ENCODE results near the gene FHIT.

GRCh38 chr3:59728587-59728908 is 1522.7 kb downstream of the FHIT start:
- TF ChIP-seq, protein P1, sequence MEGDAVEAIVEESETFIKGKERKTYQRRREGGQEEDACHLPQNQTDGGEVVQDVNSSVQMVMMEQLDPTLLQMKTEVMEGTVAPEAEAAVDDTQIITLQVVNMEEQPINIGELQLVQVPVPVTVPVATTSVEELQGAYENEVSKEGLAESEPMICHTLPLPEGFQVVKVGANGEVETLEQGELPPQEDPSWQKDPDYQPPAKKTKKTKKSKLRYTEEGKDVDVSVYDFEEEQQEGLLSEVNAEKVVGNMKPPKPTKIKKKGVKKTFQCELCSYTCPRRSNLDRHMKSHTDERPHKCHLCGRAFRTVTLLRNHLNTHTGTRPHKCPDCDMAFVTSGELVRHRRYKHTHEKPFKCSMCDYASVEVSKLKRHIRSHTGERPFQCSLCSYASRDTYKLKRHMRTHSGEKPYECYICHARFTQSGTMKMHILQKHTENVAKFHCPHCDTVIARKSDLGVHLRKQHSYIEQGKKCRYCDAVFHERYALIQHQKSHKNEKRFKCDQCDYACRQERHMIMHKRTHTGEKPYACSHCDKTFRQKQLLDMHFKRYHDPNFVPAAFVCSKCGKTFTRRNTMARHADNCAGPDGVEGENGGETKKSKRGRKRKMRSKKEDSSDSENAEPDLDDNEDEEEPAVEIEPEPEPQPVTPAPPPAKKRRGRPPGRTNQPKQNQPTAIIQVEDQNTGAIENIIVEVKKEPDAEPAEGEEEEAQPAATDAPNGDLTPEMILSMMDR (IDR thresholded peaks at IDR 0.05; ENCODE audit: poor library complexity) = no peak
- no peak for TF ChIP-seq EZH2 (IDR thresholded peaks at IDR 0.05; ENCODE audit: borderline replicate concordance)
- TF ChIP-seq EZH2phosphoT487 (IDR thresholded peaks at IDR 0.05; ENCODE audit: low read depth, severe bottlenecking, unreplicated experiment) = no peak

Data from hepatocyte (in vitro differentiated cells).